Ramos (cell line): ENCODE results near the gene DXO.

Source experiments
- in situ Hi-C: fragments of 300-500 bp; cut with MboI; formaldehyde crosslinking; loops from one replicate; pipeline ENCODE4 v1.14.3; 2022; ENCODE audit warnings: low sequenced_read_pairs; ENCODE audit not compliant: unreplicated experiment

Gene DXO

DNA sequence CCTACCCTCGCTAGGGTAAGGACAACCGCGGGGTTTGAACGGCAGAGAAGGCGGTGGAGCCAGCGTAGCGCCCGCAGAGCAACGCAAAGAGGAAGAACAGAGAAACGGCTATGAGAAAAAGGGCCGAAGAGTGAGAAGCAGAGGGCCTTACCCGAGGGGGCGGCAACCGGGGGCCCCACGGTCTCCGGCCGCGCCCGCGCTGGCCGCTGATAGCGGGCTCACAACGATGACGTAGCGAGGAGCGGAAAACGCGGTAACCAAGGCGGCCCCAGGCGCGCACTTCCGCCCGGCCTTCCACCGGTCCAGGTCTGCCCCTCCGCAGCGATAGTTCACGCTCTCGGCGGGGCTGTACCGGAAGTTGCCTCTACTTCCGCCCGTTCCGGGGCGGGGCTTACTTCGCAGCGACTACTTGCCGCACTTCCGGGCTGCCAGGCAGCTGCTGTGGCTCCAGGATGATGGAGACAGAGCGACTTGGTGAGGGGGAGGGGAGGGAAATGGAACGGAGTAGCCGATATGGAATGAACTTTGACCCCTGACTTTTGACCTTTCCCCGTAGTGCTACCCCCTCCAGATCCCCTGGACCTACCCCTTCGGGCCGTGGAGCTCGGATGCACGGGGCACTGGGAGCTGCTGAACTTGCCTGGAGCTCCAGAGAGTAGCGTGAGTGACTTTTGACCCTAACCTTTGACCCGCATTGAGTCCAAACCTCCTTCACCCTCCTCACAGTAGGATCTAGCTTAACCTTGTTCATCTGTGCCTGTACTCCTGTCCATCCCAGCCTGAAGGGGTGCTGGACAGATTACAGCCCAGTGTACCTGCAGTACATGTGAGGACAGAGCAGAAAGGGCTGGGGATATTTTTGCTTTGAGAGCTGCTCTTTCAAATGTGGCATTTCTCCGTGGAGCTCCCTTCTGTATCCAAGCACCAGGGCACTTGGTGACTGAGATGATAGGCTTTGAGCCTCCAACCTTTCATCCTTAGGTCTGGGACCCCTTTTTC lies 12.9 kb downstream of the DXO start, which contains the start of the genes NELFE and SKIC2:
Gene NELFE (minus strand): TSS at position 231 of the 999 bp plus-strand sequence. CDS start 525 bp downstream, outside the sequence.
Gene SKIC2 (plus strand): TSS at position 435 of the 999 bp plus-strand sequence. CDS start 18 bp downstream, at position 453.
- in situ Hi-C loops: no loop called here

DNA sequence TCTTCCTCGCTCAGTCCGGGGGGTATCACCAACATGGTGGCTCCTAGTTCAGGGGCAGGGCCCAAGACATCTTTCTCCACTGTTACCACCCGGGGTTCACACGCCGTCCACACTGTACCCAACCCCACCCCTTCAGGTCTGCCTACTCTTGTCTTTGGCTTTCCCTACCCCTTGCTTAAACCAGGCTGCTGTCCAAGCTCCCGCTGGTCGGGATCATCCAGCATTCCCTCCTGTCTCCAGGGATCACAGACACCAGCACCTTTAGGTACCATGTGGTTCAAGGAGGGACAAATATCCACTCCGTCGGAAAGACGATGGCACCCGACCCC lies 13.6 kb downstream of the DXO start:
- in situ Hi-C loops: no loop called here

DNA sequence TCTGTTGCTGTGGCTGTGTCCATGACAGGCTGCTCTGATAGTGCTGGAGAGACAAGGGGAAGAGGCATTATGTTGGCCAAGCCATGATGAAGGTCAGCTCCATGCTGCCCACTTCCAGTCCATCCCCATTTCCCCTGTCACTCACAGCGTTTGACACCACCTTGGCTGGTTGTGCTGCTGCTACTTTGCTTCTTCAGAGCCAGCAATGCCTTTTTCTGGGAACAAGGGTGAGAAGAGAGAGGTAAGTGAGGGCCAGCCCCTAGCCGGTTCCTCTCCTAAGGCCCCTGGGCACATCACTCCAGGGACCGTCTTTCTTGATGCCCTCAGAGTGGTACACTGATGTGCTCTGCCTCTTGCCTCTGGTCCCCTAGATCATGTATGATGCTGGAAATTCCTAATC lies 15.1 kb downstream of the DXO start:
- in situ Hi-C loops: no loop called here

DNA sequence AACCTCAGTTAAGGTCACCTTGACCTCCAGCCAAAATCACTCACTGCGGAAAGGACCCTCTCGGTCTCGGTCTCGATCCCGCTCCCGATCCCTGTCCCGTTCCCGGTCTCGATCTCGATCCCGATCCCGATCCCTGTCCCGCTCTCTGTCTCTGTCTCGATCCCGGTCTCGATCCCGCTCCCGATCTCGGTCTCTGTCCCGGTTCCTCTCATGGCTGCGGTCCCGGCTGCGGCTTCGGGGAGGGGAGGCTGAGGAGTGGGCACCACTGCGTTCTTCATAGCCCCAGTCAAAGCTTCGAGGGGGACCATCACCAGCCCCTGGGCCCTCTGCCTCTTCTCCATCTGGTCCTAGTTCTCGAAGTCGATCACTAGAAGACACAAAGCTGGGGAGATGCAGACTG lies 17.4 kb downstream of the DXO start:
- in situ Hi-C loops: no loop called here

DNA sequence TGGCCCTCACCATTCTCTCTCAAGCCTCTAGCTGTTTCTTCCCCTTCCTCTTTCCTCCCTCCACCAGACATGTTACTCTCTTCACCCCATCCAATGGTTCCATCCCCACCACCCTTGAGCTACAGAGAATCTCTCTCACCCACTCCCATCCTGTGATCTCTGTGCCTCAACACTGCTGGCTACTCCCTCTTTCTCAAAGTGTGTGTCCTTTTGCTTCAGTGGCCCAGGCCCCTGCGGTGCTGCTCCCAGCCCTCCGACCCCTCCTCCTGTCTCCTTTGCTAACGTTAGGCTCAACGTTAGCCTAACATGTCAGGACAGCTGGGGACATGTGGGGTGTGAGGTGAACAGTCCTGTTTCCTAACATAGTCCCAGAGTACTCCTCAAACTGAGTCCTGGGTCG lies 19.0 kb downstream of the DXO start:
- in situ Hi-C loops: no loop called here

DNA sequence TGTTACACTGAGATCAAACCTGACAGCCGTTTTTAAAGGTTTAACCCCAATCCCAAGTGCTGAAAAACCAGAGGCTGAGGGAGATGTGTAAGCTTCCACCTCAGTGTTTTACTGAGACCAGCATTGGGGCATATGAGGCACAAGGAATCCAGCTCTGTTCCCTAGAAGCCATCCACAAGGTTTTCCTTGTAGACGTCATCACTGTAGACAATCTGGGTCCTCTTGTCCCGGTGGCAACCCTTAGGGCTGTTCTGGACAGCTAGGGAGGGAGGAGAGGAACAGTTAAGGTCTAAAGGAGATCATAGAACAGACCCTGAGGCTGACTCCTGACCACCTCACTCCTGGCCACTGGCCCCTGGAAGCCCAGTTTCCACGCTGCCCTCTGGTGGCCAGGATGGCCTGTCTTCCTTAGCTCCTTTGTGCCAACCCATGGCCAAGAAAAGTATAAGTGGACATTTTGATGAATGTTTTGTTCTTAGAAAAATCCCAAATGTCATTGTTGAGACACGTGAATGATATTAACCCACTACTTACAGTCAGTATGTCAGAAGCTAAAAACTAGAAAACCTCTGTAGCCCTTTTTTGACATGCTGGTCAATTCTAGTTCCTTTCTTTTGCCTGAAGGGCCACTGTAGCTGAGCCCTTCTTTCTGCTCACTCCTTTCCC lies 19.7 kb downstream of the DXO start:
- in situ Hi-C loops: no loop called here

DNA sequence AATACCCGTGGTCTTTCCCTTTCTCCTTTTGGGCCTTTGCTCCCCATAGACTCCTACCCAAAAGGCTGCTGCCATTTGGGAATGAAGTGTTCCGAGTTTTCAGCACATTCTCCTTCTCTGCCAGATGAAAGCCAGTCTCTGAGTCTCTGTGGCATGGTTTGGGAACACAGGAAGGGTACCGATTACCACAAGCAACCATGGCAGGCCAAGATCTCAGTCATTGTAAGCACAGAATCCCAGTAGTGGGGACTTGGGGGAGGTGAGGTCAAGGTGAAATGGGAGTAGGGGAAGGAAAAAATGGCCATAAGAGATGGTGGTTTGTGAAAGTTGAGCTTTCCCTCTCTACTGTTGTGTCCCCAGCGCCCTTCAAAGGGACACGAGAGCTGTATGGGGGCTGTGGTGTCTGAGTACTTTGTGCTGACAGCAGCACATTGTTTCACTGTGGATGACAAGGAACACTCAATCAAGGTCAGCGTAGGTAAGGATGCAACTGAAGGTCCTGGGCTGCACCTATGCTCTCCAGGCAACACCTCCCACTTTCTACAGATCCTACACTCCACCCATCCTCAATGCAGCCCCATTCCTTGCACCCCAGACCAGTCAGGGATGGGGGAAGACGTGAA lies 21.9 kb downstream of the DXO start:
- in situ Hi-C loops: no loop called here

DNA sequence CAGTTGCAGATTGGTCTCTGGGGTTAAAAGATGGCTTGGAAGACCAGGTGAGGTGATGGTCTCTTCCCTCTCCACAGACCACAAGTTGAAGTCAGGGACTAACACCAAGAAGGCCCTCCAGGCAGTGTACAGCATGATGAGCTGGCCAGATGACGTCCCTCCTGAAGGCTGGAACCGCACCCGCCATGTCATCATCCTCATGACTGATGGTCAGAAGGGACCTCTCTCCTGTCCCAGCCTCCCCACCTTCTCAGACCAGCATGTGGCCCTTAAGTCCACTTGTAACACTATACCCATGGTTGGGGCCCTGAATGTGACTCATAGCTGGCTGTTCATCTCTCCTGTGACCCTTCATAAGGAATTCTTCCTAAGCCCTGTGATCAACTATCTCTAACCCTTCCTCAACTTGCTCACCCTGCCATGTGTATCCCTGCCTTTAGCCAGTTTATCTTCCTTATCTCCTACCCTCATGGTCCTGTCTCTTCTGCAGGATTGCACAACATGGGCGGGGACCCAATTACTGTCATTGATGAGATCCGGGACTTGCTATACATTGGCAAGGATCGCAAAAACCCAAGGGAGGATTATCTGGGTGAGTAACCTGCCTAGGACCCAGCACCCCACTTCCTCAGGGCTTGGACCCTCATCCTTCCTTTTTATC lies 23.1 kb downstream of the DXO start:
- in situ Hi-C loops: no loop called here

DNA sequence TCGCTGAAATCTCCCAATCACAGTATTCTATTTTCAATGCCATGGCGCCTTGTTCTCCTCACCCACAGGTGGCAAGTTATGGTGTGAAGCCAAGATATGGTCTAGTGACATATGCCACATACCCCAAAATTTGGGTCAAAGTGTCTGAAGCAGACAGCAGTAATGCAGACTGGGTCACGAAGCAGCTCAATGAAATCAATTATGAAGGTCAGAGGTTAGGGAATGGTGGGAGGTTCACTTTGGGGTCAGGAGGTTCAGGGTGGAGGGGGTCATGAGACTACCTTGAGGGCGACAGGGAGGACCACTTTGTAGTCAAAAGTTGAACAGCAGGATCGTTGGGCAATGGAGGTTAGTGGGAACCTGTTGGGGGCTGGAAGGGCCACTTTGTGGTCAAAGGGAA lies 23.6 kb downstream of the DXO start:
- in situ Hi-C loops: no loop called here

DNA sequence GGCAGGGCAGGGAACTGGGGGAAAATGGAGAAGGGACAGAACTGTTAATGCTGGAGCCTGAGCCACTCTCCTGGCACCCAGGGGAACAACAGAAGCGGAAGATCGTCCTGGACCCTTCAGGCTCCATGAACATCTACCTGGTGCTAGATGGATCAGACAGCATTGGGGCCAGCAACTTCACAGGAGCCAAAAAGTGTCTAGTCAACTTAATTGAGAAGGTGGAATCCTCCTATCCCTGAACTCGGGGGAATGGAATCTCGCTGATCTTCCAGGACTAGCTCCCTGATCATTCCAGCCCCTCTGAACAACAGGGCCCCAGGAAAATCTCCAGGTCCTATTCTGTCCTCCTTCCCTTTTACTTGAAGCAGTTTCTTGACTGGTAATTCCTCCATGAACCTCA lies 24.1 kb downstream of the DXO start:
- in situ Hi-C loops: no loop called here

DNA sequence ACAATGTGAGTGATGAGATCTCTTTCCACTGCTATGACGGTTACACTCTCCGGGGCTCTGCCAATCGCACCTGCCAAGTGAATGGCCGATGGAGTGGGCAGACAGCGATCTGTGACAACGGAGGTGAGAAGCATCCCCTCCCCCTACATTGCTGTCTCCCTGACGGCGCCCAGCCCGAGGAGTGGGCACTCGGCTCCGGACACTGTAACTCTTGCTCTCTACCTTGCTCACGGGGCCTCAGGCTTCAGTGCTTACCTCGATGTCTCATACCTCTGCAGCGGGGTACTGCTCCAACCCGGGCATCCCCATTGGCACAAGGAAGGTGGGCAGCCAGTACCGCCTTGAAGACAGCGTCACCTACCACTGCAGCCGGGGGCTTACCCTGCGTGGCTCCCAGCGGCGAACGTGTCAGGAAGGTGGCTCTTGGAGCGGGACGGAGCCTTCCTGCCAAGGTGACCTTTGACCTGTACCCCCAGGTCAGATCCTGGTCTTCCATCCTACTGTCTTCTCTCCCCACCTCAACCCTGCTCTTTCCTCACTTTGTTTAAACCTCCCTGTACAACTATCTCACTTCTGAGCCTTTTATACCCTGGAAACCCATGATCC lies 24.8 kb downstream of the DXO start:
- in situ Hi-C loops: no loop called here

DNA sequence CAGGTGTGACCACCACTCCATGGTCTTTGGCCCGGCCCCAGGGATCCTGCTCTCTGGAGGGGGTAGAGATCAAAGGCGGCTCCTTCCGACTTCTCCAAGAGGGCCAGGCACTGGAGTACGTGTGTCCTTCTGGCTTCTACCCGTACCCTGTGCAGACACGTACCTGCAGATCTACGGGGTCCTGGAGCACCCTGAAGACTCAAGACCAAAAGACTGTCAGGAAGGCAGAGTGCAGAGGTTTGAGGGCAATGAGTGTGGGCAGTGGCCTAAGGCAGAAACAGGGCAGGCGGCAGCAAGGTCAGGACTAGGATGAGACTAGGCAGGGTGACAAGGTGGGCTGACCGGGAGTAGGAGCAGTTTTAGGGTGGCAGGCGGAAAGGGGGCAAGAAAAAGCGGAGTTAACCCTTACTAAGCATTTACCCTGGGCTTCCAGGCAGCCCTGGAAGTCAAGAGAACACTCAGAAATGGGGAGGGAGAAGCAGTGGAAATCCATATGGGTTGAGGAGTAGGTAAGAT lies 25.5 kb downstream of the DXO start:
- in situ Hi-C loops: no loop called here

DNA sequence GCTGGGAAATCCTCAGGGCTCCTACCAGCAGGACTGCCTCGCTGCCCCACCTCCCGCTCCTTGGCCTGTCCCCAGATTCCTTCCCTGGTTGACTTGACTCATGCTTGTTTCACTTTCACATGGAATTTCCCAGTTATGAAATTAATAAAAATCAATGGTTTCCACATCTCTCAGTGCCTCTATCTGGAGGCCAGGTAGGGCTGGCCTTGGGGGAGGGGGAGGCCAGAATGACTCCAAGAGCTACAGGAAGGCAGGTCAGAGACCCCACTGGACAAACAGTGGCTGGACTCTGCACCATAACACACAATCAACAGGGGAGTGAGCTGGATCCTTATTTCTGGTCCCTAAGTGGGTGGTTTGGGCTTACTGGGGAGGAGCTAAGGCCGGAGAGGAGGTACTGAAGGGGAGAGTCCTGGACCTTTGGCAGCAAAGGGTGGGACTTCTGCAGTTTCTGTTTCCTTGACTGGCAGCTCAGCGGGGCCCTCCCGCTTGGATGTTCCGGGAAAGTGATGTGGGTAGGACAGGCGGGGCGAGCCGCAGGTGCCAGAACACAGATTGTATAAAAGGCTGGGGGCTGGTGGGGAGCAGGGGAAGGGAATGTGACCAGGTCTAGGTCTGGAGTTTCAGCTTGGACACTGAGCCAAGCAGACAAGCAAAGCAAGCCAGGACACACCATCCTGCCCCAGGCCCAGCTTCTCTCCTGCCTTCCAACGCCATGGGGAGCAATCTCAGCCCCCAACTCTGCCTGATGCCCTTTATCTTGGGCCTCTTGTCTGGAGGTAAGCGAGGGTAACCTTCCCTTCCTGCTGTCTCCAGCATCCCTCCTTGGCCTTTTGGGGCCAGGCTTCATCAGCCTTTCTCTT lies 26.2 kb downstream of the DXO start, which contains the start of gene CFB:
Gene CFB (plus strand): TSS at position 589 of the 863 bp plus-strand sequence. CDS start 127 bp downstream, at position 716.
- in situ Hi-C loops: no loop called here

DNA sequence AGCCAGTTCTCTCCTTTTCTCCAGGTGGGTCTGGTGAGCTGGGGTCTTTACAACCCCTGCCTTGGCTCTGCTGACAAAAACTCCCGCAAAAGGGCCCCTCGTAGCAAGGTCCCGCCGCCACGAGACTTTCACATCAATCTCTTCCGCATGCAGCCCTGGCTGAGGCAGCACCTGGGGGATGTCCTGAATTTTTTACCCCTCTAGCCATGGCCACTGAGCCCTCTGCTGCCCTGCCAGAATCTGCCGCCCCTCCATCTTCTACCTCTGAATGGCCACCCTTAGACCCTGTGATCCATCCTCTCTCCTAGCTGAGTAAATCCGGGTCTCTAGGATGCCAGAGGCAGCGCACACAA lies 26.8 kb downstream of the DXO start:
- in situ Hi-C loops: no loop called here

DNA sequence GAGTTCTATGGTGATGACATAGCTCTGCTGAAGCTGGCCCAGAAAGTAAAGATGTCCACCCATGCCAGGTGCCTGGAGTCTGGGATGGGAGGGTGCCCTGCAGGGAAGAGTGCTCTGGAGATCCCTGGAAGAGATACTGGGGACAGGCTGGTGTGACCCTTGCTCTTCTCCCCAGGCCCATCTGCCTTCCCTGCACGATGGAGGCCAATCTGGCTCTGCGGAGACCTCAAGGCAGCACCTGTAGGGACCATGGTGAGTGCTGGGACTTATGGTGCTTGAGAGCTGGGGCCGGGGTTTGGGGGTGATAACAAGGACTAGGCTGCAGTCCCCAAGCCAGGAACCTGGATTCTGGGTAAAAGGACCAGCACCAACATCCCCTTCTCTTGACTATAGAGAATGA lies 28.2 kb downstream of the DXO start:
- in situ Hi-C loops: no loop called here

DNA sequence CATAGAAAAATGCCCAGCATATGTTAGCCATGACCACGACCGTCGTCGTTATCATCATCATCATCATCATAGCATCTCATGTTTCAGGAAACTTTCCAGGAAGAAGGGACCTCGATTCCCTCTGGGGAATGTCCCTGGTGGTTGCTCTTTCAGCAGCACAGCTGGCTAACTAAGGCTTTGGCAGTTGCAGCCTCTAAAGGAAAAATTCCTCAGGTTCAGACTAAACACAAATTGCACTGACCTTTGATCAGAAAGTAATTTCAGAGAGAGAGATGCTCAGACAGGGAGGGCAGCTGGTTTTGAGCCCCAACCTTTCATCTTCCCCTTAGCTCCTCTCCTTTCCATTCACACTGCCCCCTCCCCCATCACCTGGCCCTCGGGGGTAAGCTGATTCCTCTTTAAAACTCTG lies 31.7 kb downstream of the DXO start:
- in situ Hi-C loops: no loop called here

DNA sequence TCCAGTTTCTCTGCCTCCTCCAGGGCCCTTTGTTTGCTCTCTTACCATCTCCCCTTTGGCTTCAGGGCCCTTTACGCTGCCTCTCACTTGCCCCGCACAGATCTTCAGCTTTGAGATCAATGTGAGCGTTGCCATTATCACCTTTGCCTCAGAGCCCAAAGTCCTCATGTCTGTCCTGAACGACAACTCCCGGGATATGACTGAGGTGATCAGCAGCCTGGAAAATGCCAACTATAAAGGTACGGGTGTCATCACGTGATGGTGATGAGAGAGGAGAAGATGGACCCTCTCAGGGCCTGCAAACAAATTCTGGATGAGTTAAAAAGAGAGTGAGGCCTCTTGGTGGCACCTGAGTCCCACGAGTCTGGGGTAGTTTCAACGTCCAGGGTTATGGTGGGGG lies 36.1 kb downstream of the DXO start:
- in situ Hi-C loops: no loop called here

DNA sequence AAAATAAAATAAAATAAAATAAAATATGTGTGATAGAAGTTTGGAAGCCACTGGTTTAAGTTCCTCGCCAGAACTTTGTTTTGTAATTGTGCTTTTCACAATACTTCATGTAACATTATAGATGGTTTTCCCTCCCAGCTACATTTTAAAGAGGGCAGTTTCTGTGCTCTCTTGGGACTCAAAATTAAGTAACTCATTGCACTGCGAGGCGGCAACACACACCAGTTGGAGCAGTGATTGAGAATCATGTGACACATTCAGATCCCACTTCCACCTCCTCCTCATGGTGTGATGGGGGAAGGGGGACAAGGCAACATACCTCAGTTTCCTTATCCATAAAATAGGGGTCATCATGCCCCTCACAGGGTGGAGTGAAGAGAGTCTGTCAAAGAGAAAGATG lies 36.9 kb downstream of the DXO start:
- in situ Hi-C loops: no loop called here

DNA sequence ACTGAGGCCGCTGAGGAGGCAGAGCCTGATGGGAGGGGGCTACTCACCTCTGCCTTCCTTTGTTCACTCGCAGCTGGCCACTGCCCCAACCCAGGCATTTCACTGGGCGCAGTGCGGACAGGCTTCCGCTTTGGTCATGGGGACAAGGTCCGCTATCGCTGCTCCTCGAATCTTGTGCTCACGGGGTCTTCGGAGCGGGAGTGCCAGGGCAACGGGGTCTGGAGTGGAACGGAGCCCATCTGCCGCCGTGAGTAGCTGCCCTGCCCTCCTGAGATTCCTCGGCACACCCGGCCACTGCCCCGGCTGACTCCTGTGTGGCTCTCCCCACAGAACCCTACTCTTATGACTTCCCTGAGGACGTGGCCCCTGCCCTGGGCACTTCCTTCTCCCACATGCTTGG lies 38.4 kb downstream of the DXO start:
- in situ Hi-C loops: no loop called here
